ENCODE data around the gene ICA1. TPM values are rescaled to one million over a fixed set of nuclear protein-coding genes. Genes with fewer than 3 reads are reported as not detected.

ICA1 gene
- total and polyA plus RNA-seq, 12 donors = 29.5 to 92.1 (median 56.8) TPM

GRCh38 chr7:8204339-8205030, 57.5 kb downstream of the ICA1 start:
- H3K4me3 ChIP-seq = no peak overlapping the region
- H3K9me3 ChIP-seq = no peaks in the 10 kb centered on the region
- peaks cover 0 to 29% (median 17%) of the 10 kb centered on the region in 9 donors for H3K4me1 ChIP-seq
- intact Hi-C loops (cut with DNase I) = loop anchor here in 2 of 10 donors (10.0 kb wide), 2 partner anchors 230 to 610 kb away; no protein-coding TSS in a partner anchor
- no peaks in the 10 kb centered on the region for H3K27me3 ChIP-seq
- H3K27ac ChIP-seq = no peak overlapping the region
- no peak for TF ChIP-seq CTCF (IDR thresholded peaks at IDR 0.05)
- no peak for DNase-seq
- ATAC-seq = no peak
- H3K36me3 ChIP-seq = peaks cover 0 to 8% (median 0%) of the 10 kb centered on the region in 9 donors
- 95 to 97% methylated on average over 7 of the region's 7 CpGs for WGBS, 2 donors

GRCh38 chr7:8201846-8202441, 60.0 kb downstream of the ICA1 start:
- Histone ChIP-seq H3K27me3 (no peaks in the 10 kb centered on the region), H3K9me3 (no peaks in the 10 kb centered on the region), H3K36me3 (peaks cover 0 to 14% (median 0%) of the 10 kb centered on the region in 9 donors), H3K4me1 (peaks cover 0 to 29% (median 17%) of the 10 kb centered on the region in 9 donors), H3K27ac (peak overlapping the region in 3 of 10 donors; percentile 15 to 29 (median 21)), H3K4me3 (no peak overlapping the region)
- intact Hi-C loops (cut with DNase I) = loop anchor here in 2 of 10 donors (10.0 kb wide), 2 partner anchors 227 to 607 kb away; no protein-coding TSS in a partner anchor
- TF ChIP-seq CTCF (IDR thresholded peaks at IDR 0.05) = no peak
- DNase-seq (no peak), ATAC-seq (peak in 5 of 8 donors; percentile 42 to 81 (median 55))
- 29 to 46% methylated on average over 3 of the region's 3 CpGs for WGBS, 2 donors

- WGBS, 2 donors = 93 to 94% methylated on average over 1 of the region's 1 CpG
- Histone ChIP-seq H3K36me3 (peaks cover 0 to 21% (median 0%) of the 10 kb centered on the region in 9 donors), H3K27me3 (no peaks in the 10 kb centered on the region), H3K4me3 (no peak overlapping the region), H3K27ac (no peak overlapping the region), H3K9me3 (no peaks in the 10 kb centered on the region), H3K4me1 (peaks cover 0 to 19% (median 10%) of the 10 kb centered on the region in 9 donors)
- intact Hi-C loops (cut with DNase I) = loop anchor here in 2 of 10 donors (10.0 kb wide), 2 partner anchors 226 to 606 kb away; no protein-coding TSS in a partner anchor
- no peak for TF ChIP-seq CTCF (IDR thresholded peaks at IDR 0.05)
- ATAC-seq (no peak), DNase-seq (no peak)
Measured at GRCh38 chr7:8200717-8201116, 61.2 kb downstream of the ICA1 start.

GRCh38 chr7:8200316-8200715, 61.7 kb downstream of the ICA1 start:
- Histone ChIP-seq H3K27me3 (no peaks in the 10 kb centered on the region), H3K36me3 (peaks cover 0 to 22% (median 0%) of the 10 kb centered on the region in 9 donors), H3K9me3 (no peaks in the 10 kb centered on the region), H3K27ac (no peak overlapping the region), H3K4me1 (peaks cover 0 to 16% (median 7%) of the 10 kb centered on the region in 9 donors), H3K4me3 (no peak overlapping the region)
- TF ChIP-seq CTCF (IDR thresholded peaks at IDR 0.05) = no peak
- ATAC-seq (no peak), DNase-seq (no peak)
- WGBS, 2 donors = 80 to 83% methylated on average over 4 of the region's 4 CpGs
- intact Hi-C loops (cut with DNase I) = loop anchor here in 2 of 10 donors (10.0 kb wide), 2 partner anchors 226 to 606 kb away; no protein-coding TSS in a partner anchor

All from heart right ventricle (tissue), 16 donors.